ENCODE results near the gene MOK.

DNA sequence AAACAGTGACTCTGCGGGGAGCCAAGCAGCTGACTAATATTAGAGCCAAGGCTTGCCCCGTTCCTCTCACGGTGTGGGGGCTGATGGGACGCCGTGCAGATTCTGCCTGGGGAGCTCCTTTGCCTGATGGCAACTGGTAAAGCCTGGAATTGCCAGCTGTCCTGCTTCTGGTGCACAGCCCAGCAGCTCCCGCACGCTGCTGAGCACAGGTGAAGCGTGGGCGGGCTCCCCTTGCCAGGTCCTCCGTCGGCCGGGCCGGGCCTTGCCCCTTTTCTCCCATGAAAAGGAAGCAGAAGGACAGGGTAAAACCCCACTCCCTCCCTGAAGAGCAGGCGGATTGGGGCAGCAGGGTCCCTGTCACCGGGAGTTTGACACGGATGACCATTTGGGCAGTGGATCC is 86.3 kb downstream of the MOK start:
- TF ChIP-seq, protein P1, sequence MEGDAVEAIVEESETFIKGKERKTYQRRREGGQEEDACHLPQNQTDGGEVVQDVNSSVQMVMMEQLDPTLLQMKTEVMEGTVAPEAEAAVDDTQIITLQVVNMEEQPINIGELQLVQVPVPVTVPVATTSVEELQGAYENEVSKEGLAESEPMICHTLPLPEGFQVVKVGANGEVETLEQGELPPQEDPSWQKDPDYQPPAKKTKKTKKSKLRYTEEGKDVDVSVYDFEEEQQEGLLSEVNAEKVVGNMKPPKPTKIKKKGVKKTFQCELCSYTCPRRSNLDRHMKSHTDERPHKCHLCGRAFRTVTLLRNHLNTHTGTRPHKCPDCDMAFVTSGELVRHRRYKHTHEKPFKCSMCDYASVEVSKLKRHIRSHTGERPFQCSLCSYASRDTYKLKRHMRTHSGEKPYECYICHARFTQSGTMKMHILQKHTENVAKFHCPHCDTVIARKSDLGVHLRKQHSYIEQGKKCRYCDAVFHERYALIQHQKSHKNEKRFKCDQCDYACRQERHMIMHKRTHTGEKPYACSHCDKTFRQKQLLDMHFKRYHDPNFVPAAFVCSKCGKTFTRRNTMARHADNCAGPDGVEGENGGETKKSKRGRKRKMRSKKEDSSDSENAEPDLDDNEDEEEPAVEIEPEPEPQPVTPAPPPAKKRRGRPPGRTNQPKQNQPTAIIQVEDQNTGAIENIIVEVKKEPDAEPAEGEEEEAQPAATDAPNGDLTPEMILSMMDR (IDR thresholded peaks at IDR 0.05), result no peak
- TF ChIP-seq POLR2A (IDR thresholded peaks at IDR 0.05), result no peak
- TF ChIP-seq POLR2AphosphoS5 (IDR thresholded peaks at IDR 0.05), result no peak
